Stimulated activated CD8-positive, alpha-beta memory T cell treated with anti-CD3 and anti-CD28 coated beads, Interleukin-4, amount 100 ng/mL, for 1 hour (primary cell): Measurements from ENCODE around the gene PROS1.
A peak's percentile ranks its signal among the peaks of the same experiment; 100 is the strongest.

ENCODE experiments used
- DNase-seq, 2 donors: peaks; one replicate each; pipeline ENCODE4 v3.0.0-alpha.2; 2020; ENCODE audit warnings: low read depth in 2 of 2, low spot score in 1 of 2

Gene PROS1

GRCh38 chr3:93973131-93974126 lies at the start of gene PROS1:
Gene PROS1 (minus strand): TSS chr3:93973896. CDS start chr3:93973749, 147 bp downstream.
- peak in 1 of 2 donors; percentile 3 for DNase-seq

GRCh38 chr3:94020293-94020692 lies 46.6 kb upstream of the PROS1 start:
- DNase-seq: no peak

GRCh38 chr3:94019659-94020058 lies 46.0 kb upstream of the PROS1 start:
- DNase-seq: no peak

GRCh38 chr3:94015025-94015424 lies 41.3 kb upstream of the PROS1 start:
- no peak for DNase-seq

GRCh38 chr3:94012185-94012584 lies 38.5 kb upstream of the PROS1 start:
- DNase-seq: no peak

GRCh38 chr3:94011233-94011711 lies 37.6 kb upstream of the PROS1 start:
- DNase-seq: no peak

GRCh38 chr3:94009608-94010007 lies 35.9 kb upstream of the PROS1 start:
- DNase-seq: no peak

- no peak for DNase-seq
Observed at GRCh38 chr3:94008253-94008652, 34.6 kb upstream of the PROS1 start.

GRCh38 chr3:94004301-94004910 lies 30.7 kb upstream of the PROS1 start:
- no peak for DNase-seq

- DNase-seq: no peak
Observed at GRCh38 chr3:94001827-94002495, 28.3 kb upstream of the PROS1 start.

- no peak for DNase-seq
Observed at GRCh38 chr3:94001191-94001590, 27.5 kb upstream of the PROS1 start.

GRCh38 chr3:93994056-93994455 lies 20.4 kb upstream of the PROS1 start:
- DNase-seq: no peak

- DNase-seq: no peak
Observed at GRCh38 chr3:93992207-93992606, 18.5 kb upstream of the PROS1 start.

GRCh38 chr3:93991631-93992030 lies 17.9 kb upstream of the PROS1 start:
- no peak for DNase-seq

GRCh38 chr3:93989241-93989640 lies 15.5 kb upstream of the PROS1 start:
- DNase-seq: no peak

- no peak for DNase-seq
Observed at GRCh38 chr3:93988764-93989163, 15.1 kb upstream of the PROS1 start.

- DNase-seq: no peak
Observed at GRCh38 chr3:93988283-93988682, 14.6 kb upstream of the PROS1 start.

GRCh38 chr3:93984618-93985017 lies 10.9 kb upstream of the PROS1 start:
- no peak for DNase-seq

GRCh38 chr3:93983408-93983807 lies 9.7 kb upstream of the PROS1 start:
- no peak for DNase-seq

GRCh38 chr3:93981649-93982048 lies 8.0 kb upstream of the PROS1 start:
- no peak for DNase-seq

GRCh38 chr3:93979850-93980676 lies 6.4 kb upstream of the PROS1 start, which contains the start of gene ARL13B:
Gene ARL13B (plus strand): TSS chr3:93980155. CDS start chr3:93980424, 269 bp downstream.
- DNase-seq: peak; percentile 76 to 87
